ENCODE results near the gene DVL1. TPM values are rescaled to one million over a fixed set of nuclear protein-coding genes. Genes with fewer than 3 reads are reported as not detected.

Gene DVL1
- total RNA-seq, 1 experiment from 2014 or later, result 71.0 TPM

GRCh38 chr1:1356796-1357401 lies 7.7 kb upstream of the DVL1 start:
- Histone ChIP-seq H4K5ac (ENCODE audit: insufficient read length, low read depth, low read length) (no peak overlapping the region), H2BK5ac (ENCODE audit: insufficient read length, low read length) (no peak overlapping the region), H2AFZ (ENCODE audit: low read length) (no peak overlapping the region), H3T11ph (ENCODE audit: low read length) (no peak overlapping the region), H3K4ac (ENCODE audit: low read depth, low read length) (no peak overlapping the region), H3K27ac (ENCODE audit: insufficient read length, low read depth, low read length) (no peak overlapping the region), H2BK12ac (ENCODE audit: insufficient read length, low read depth, low read length) (no peak overlapping the region), H2BK15ac (ENCODE audit: low read depth, low read length) (no peak overlapping the region), H3K79me1 (ENCODE audit: insufficient read depth, low read depth, low read length, poor library complexity, severe bottlenecking) (no peaks in the 10 kb centered on the region), H3K9ac (ENCODE audit: extremely low read depth, insufficient read length, low read length) (no peak overlapping the region), H3K56ac (ENCODE audit: insufficient read length, low read depth, low read length) (no peak overlapping the region), H4K91ac (ENCODE audit: insufficient read length, low read depth, low read length) (no peak overlapping the region), H3K23ac (ENCODE audit: insufficient read length, low read depth, low read length) (no peak overlapping the region), H2BK120ac (ENCODE audit: low read depth, low read length, poor library complexity, severe bottlenecking) (no peak overlapping the region), H4K20me1 (ENCODE audit: control insufficient read depth, insufficient read depth, insufficient read length) (no peaks in the 10 kb centered on the region), H3K9me3 (ENCODE audit: control insufficient read depth, low read depth, low read length) (no peaks in the 10 kb centered on the region), H3K4me1 (ENCODE audit: insufficient read depth, low read length) (peaks cover 2% of the 10 kb centered on the region; the same call in 1 of the 2 replicates), H3K79me2 (ENCODE audit: insufficient read depth, low read length) (no peaks in the 10 kb centered on the region), H3K18ac (ENCODE audit: insufficient read length, low read depth, low read length) (no peak overlapping the region), H3K14ac (ENCODE audit: insufficient read depth, low read length) (no peak overlapping the region; the same call in 1 of the 2 replicates), H3K4me2 (ENCODE audit: insufficient read depth, insufficient read length, low read length) (no peak overlapping the region), H4K8ac (replicated peaks; ENCODE audit: insufficient read length, low read depth, low read length) (no peak overlapping the region), H3K27me3 (ENCODE audit: insufficient read depth, low read length) (peaks cover 4% of the 10 kb centered on the region; the same call in 1 of the 2 replicates), H2AK5ac (ENCODE audit: insufficient read length, low read length) (no peak overlapping the region), H3K23me2 (ENCODE audit: insufficient read length, low read depth, low read length, poor library complexity, severe bottlenecking) (peaks cover 7% of the 10 kb centered on the region), H2BK20ac (ENCODE audit: low read depth, low read length, poor library complexity, severe bottlenecking) (no peak overlapping the region)
- H3K4me3 Mint-ChIP-seq, result no peak overlapping the region; a peak in 1 of 5 replicates
- H3K27ac Mint-ChIP-seq, result no peak overlapping the region
- peaks cover 0 to 8% (median 2%) of the 10 kb centered on the region in 3 experiments; a peak in 1 of 7 replicates for H3K36me3 Mint-ChIP-seq (ENCODE audit: insufficient read depth in 1 of 3, low read depth in 3 of 3)
- no peak for TF ChIP-seq CTCF (conservative IDR thresholded peaks at IDR 0.05)
- H3K9me3 Mint-ChIP-seq, result no peaks in the 10 kb centered on the region; a peak in 2 of 5 replicates
- WGBS (ENCODE audit: extremely low coverage, insufficient read length, low lambda C conversion rate), result no CpG with 5 or more reads among the region's 26 CpGs
- H3K27me3 Mint-ChIP-seq (ENCODE audit: low read depth), result peaks cover 44% of the 10 kb centered on the region
- DNase-seq, result no peak
- peaks cover 34 to 58% of the 10 kb centered on the region in 2 experiments for H3K4me1 Mint-ChIP-seq
